Choroid plexus epithelial cell (primary cell): ENCODE data around the gene ERC1.
A peak's percentile ranks its signal among the peaks of the same experiment; 100 is the strongest.

ENCODE experiments used
- DNase-seq: peaks from one replicate; pipeline ENCODE4 v3.0.0-alpha.2; 2010; ENCODE audit warnings: low read depth
- H3K4me3 ChIP-seq: 2 replicates; pipeline ENCODE4 v1.5.1; 2011; ENCODE audit warnings: low read depth, mild to moderate bottlenecking, control low read depth, low read length, moderate library complexity
- CTCF ChIP-seq: conservative IDR thresholded peaks from 2 replicates; pipeline ENCODE4 v1.5.1; 2011; ENCODE audit warnings: low read depth, mild to moderate bottlenecking, control low read depth, inconsistent platforms, low read length, moderate library complexity

Gene ERC1

GRCh38 chr12:1517734-1518525 lies 526.9 kb downstream of the ERC1 start:
- no peak for TF ChIP-seq CTCF
- H3K4me3 ChIP-seq = no peak overlapping the region
- DNase-seq = no peak

- TF ChIP-seq CTCF = no peak
- no peak overlapping the region for H3K4me3 ChIP-seq
- DNase-seq = peak; percentile 86
These were observed 527.8 kb downstream of the ERC1 start for GRCh38 chr12:1518591-1519516.

- no peak for DNase-seq
- no peak for TF ChIP-seq CTCF
- H3K4me3 ChIP-seq = no peak overlapping the region
These were observed 528.6 kb downstream of the ERC1 start for GRCh38 chr12:1519642-1520041.

- no peak for TF ChIP-seq CTCF
- H3K4me3 ChIP-seq = no peak overlapping the region
- DNase-seq = no peak
These were observed 532.0 kb downstream of the ERC1 start for GRCh38 chr12:1523046-1523445.

- TF ChIP-seq CTCF = no peak
- DNase-seq = no peak
- no peak overlapping the region for H3K4me3 ChIP-seq
These were observed 532.6 kb downstream of the ERC1 start for GRCh38 chr12:1523558-1524050.

- DNase-seq = no peak
- no peak for TF ChIP-seq CTCF
- H3K4me3 ChIP-seq = no peak overlapping the region
These were observed 534.8 kb downstream of the ERC1 start for GRCh38 chr12:1525858-1526257.
